Esophagus mucosa (tissue), 1 donor: ENCODE measurements around the gene SART3. TPM values are rescaled to one million over a fixed set of nuclear protein-coding genes. Genes with fewer than 3 reads are reported as not detected.

Experiments
- ATAC-seq: fragments of 200-7000 bp; cut with Tn5 transposase; one replicate; pipeline ENCODE4 v1.9.1; 2020
- total RNA-seq: library from RNA; stranded (reverse); gene quantifications from one replicate; pipeline ENCODE4 v1.2.4, GENCODE V29; 2023
- donor health status: DM: yes; HTN: yes; CAD: no.

The SART3 gene
- total RNA-seq, 1 donor from 2014 or later: 25.7 TPM

DNA sequence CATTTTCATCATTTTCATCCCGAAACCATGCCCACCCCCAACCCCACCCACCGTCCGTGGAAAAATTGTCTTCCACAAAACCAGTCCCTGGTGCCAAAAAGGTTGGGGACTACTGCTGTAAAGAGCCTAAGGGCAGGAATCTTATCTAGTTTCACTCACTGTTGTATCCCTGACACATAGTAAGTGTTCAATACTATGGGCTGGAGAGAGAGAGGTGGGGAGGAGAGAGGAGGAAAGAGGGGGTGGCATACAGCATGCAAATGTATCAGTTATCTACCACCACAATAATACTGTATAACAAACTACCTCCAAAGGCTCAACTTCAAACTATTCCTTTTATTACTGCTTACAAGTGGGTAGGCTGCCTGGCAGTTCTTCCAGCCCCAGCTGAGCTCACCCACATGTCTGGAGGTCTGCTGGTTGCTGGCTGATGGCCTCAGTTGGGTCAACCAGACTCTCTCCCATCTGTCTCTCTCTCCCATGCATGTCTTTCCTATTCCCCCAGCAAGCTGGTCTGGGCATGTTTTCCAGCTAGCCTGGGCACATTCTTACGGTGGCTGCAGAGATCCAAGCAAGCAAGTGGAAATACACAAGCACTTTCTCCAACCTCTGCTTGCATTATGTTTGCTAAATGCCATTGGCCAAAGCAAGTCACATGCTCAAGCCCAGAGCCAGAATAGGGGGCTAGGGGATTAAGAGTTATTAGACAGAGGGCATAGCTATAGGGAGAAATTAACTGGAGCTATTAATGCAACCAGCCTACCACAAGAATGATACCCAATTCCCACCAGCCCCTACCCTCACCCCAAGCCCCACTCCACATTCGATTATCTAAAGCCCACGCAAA, 77.5 kb downstream of the SART3 start:
- peak; percentile 48 for ATAC-seq

DNA sequence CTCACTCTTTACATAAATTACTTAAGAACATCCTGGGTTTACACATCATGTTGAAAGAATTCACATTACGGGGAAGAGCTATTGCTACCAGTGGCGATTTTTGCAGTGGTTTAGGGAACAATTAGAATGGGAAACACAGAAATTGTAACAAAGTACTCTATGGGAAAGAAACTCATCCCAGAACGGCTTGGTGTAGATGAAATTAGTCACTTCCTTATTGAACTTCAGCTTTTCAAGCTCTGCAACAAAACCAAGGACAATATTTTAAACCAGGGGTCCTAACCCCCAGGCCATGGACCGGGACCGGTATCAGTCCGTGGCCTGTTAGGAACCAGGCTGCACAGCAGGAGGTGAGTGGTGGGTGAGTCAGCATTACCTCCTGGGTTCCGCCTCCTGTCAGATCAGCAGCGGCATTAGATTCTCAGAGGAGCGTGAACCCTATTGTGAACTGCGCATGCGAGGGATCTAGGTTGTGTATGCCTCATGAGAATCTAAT, 78.2 kb downstream of the SART3 start:
- peak; percentile 42 for ATAC-seq

DNA sequence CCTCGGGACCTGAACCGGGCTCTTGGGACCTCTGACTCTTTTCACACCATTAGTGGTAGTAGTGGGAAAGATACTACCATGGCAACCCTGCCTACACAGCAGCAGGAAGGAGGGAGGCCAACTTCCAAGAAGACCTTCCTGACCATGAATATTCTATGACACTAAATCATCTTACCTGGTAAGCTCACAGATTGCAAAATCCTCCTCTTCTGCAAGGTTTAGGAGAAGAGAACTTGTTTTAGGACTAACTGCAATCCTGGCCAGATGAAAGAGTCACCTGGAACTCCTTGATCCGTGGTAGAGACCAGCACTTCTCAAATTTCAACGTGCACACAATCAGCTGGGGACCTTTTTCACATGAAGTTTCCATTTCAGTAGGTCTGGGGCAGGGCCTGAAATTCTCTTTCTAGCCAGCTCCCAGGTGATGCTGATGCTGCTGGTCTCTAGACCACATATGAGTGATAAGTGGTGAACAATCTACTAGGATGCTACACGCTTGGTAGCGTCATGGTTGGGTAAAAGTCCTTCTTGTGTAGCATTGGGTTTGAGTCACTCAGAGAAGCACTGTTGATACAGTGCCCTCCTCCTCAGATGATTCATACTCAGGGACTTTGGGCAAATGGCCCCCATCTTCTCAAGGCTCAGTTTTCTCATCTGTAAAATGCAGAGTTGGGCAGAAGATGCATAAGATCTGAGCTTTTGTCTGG, 81.5 kb downstream of the SART3 start:
- ATAC-seq: no peak

DNA sequence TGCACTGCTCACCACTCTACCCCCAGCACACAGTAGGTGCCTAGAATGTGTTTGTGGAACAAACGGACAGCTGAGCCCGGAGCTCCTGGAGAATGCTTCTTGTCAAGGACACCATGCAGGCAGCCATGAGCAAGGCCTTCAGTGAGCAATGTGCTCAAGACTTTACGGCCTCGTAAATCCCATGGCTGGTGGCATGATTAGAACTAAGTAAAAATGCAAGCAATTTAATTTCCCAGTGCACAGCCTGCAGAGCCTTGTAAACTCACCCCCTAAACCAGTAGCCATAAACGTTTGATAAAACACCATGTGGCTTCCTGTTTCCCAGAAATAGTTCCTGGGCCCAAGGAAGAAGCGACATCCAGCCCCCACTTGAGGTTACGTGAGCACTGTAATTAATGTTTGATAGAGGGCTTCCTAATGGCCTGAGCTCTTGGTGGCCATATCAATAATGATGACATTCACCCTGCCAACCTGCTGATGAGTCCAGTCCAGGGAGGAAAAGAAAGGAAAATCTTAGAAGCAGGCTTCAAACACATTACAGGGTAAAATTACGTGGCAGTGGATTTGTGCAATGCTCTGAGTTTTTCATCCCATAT, 82.3 kb downstream of the SART3 start:
- no peak for ATAC-seq

DNA sequence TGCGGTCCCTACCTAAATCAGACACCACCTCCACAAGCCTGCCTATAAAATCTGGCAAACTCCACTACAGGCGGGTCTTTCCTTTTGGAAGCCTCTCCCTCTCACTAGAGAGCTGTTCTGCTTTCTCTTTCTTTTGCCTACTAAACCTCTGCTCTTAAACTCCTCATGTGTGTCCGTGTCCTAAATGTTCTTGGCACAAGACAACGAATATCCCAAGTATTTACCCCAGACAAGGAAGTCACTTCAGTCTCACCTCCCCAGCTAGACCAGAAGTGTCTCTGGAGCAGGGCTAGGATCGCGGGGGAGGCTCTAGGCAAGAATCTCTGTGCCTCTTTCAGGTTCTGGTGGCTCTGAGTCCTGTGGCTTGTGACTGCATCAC, 83.1 kb downstream of the SART3 start:
- no peak for ATAC-seq

DNA sequence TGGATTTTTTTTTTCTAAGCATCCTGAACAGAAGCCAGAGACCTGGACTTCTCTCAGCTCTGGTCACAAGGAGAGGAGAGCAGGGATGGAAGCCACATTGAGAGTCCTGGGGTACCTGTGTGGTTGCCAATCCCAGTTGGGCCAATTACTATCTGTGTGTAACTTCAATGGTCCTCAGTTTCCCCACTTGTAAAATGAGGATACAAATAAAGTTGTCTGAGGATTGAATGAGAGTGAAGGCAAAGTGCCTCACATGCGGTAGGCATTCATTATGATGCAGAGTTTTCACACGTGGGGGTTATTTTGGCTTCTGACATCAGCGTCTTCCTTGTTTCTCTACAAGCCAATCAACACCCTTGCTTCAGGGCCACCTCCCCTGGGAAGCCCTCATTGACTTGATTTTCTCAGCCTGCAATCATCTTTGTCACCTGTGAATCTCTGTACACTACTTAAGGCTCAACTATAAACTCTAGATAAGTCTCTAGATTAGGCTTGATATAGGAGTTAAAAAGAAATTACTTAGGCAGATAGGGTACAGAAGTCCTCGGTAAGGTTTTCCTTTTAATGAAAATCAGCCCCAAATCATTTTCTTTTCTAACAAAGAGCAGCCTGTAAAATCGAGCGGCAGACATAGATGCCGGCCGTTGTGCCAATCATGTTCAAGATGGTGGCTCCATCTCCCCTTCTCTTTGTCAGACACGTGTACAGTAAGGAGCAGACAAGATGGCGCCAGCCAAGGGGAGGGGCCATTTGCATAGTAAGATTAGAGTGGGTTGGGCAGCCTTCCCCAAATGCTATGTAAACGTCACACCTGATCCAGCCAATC, 83.7 kb downstream of the SART3 start:
- ATAC-seq: no peak

DNA sequence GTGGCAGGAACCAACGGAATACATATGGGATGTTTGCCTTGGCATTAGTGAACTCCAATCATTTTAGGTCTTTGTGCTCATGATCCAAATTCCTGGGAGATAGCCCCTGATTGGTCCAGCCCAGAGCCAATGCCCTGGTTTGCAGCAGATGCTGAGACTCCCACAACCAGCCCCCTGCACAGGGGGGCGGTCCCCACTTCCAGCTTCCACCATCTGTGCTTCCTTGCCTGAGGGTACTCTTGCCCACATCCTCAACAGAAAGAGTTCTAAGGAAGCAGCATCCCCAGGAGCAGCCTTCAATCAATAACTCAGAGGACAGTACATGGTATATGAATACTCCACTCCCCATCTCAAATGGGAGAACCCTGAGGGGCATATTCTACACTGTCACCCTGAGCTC, 85.6 kb downstream of the SART3 start:
- no peak for ATAC-seq

DNA sequence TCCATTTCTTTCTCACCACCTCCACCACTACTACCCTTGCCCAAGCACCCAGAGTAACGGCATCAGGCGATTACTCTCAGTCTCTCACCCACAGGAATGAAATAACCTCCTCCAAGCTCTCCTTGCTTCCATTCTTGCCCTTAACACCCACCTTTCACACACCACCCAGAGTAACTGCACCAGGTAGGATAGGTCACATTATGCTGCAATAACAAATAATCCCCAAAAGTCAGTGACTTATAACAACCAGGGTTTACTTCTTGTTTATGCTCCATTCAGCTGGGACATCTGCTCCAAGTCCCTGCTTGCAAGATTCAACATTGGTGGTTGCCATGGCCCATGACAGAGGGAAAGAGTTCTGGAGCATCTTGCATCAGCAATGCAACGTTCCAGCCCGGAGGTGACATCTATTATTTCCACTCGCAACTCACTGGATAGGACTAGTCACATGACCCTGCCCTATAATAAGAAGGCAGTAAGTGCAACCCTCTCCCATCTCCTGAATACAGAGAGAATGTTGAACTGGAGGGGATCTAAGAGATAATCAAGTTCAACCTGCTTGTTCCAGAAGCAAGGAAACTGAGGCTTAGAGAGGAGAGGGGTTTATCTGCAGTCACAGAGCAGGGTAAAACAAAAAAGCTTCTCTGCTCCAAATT, 87.4 kb downstream of the SART3 start:
- ATAC-seq: no peak

Other genes with a start within 250 kb of the SART3 start
- 0.56 TPM for gene CMKLR1, start 221.9 kb downstream of the SART3 start, total RNA-seq
- gene FICD, start 45.9 kb downstream of the SART3 start, total RNA-seq: 1.1 TPM
- gene ISCU, start 1.4 kb upstream of the SART3 start, total RNA-seq: 51.2 TPM
- gene TMEM119, start 36.9 kb upstream of the SART3 start, total RNA-seq: 2.0 TPM
- 0.76 TPM for gene SELPLG, start 72.7 kb upstream of the SART3 start, total RNA-seq
- gene CORO1C, start 170.3 kb upstream of the SART3 start, total RNA-seq: 107 TPM